ENCODE data around the gene SLC7A6OS.

GRCh38 chr16:68263559-68264127, 47.1 kb downstream of the SLC7A6OS start:
- TF ChIP-seq CTCF (IDR thresholded peaks at IDR 0.05) (no peak), POLR2AphosphoS5 (IDR thresholded peaks at IDR 0.05; ENCODE audit: low read depth, low read length) (no peak), REST (IDR thresholded peaks at IDR 0.05; ENCODE audit: insufficient read depth in 1 of 2, low read depth in 2 of 2, low read length in 1 of 2) (no peak)
